GM12878 (cell line): ENCODE results near the gene FAM83G. TPM values are rescaled to one million over a fixed set of nuclear protein-coding genes. Genes with fewer than 3 reads are reported as not detected.

Source experiments
- ATAC-seq: fragments of 200-7000 bp; cut with Tn5 transposase; 3 replicates; pipeline ENCODE4 v1.9.1; 2020; ENCODE audit warnings: mild to moderate bottlenecking, moderate library complexity
- BruUV-seq: library from RNA; stranded (reverse); fragments of 400-500 nt; replicated peaks from 2 replicates; lab custom pipeline; 2021; lab: Mats Ljungman, UMichigan
- CTCF ChIA-PET: fragments of 300-600 bp; sonication (Branson Sonifier 250); formaldehyde crosslinking; extraction: SDS; loops from one replicate; lab custom pipeline; 2021; ENCODE audit warnings: inconsistent platforms; lab: Yijun Ruan, JAX
- POLR2A ChIA-PET: fragments of 350-600 bp; formaldehyde crosslinking; extraction: SDS; loops from one replicate; lab custom pipeline; 2021; ENCODE audit warnings: inconsistent platforms; lab: Charles Lee
- RAD21 ChIA-PET: fragments of 300-600 bp; sonication (Branson Sonifier 250); formaldehyde crosslinking; loops from one replicate; lab custom pipeline; 2023; ENCODE audit warnings: antibody characterized with exemption; ENCODE audit not compliant: unreplicated experiment; lab: Charles Lee
- SMC1A ChIA-PET: fragments of 300-600 bp; sonication (Branson Sonifier 250); formaldehyde crosslinking; loops from one replicate; lab custom pipeline; 2023; ENCODE audit not compliant: unreplicated experiment, uncharacterized antibody; lab: Charles Lee
- DNase-seq: peaks from one replicate; pipeline ENCODE4 v3.0.0-alpha.2; 2011; ENCODE audit warnings: low read depth, low spot score
- FAIRE-seq: peaks from 3 replicates; lab custom pipeline; 2011; peaks lifted over from hg19 to GRCh38; lab: Jason Lieb, UNC
- H2AFZ ChIP-seq: 2 replicates; pipeline ENCODE4 v1.6.0; 2011; ENCODE audit warnings: low read depth, low read length, control low read depth; ENCODE audit not compliant: control insufficient read depth
- H3K27ac ChIP-seq: 2 replicates; pipeline ENCODE4 v1.5.1; 2011; ENCODE audit warnings: control low read depth; ENCODE audit not compliant: control insufficient read depth, insufficient read depth
- H3K27me3 ChIP-seq, 2 experiments: replicated peaks in 1 of 2; 2 replicates each; pipeline versions ENCODE4 v1.6.0 to v1.6.1; 2011; ENCODE audit warnings: low read length in 1 of 2; ENCODE audit not compliant: control insufficient read depth in 2 of 2, insufficient read depth in 2 of 2
- H3K36me3 ChIP-seq, 2 experiments: 2 replicates each; pipeline ENCODE4 v1.5.1; 2011; ENCODE audit warnings: low read length in 1 of 2; ENCODE audit not compliant: control insufficient read depth in 2 of 2, insufficient read depth in 2 of 2
- H3K4me1 ChIP-seq: 2 replicates; pipeline ENCODE4 v1.6.1; 2011; ENCODE audit warnings: mild to moderate bottlenecking, low read length, moderate library complexity, mixed read lengths; ENCODE audit not compliant: control insufficient read depth, insufficient read depth
- H3K4me2 ChIP-seq: 2 replicates; pipeline ENCODE4 v1.6.0; 2011; ENCODE audit warnings: control low read depth; ENCODE audit not compliant: control insufficient read depth, insufficient read depth
- H3K4me3 ChIP-seq: fragments of 200-600 bp; sonication (generic); 2 replicates; pipeline ENCODE4 v1.5.1; 2016
- H3K79me2 ChIP-seq: 2 replicates; pipeline ENCODE4 v1.6.0; 2011; ENCODE audit warnings: low read length; ENCODE audit not compliant: control insufficient read depth, insufficient read depth
- H3K9ac ChIP-seq: 2 replicates; pipeline ENCODE4 v1.8.0; 2011; ENCODE audit warnings: low read length, control low read depth, mixed read lengths; ENCODE audit not compliant: control insufficient read depth, insufficient read depth
- H3K9me3 ChIP-seq: replicated peaks from 3 replicates; pipeline ENCODE4 v1.5.1; 2011; ENCODE audit warnings: mild to moderate bottlenecking, low read length; ENCODE audit not compliant: control insufficient read depth, insufficient read depth
- H4K20me1 ChIP-seq: 2 replicates; pipeline ENCODE4 v1.6.0; 2011; ENCODE audit not compliant: control insufficient read depth, insufficient read depth
- CHD4 ChIP-seq: fragments of 200-600 bp; sonication (generic); IDR thresholded peaks from 2 replicates; pipeline ENCODE4 v1.6.1; 2016; ENCODE audit warnings: mild to moderate bottlenecking
- ESRRA ChIP-seq: IDR thresholded peaks from 2 replicates; pipeline ENCODE4 v1.6.1; 2012; ENCODE audit warnings: mild to moderate bottlenecking, low read length, improper control_type of control experiment
- NFYB ChIP-seq: IDR thresholded peaks from 2 replicates; pipeline ENCODE4 v1.6.1; 2011; ENCODE audit warnings: low read depth, mild to moderate bottlenecking, low read length, improper control_type of control experiment, moderate library complexity; ENCODE audit not compliant: insufficient read depth
- SIN3A ChIP-seq: IDR thresholded peaks from 2 replicates; pipeline ENCODE4 v1.6.1; 2012; ENCODE audit warnings: low read depth, low read length, improper control_type of control experiment
- SRF ChIP-seq, 2 experiments: IDR thresholded peaks; 2 replicates each; pipeline ENCODE4 v1.6.1; 2011; ENCODE audit warnings: low read depth in 2 of 2, low read length in 2 of 2, mild to moderate bottlenecking in 1 of 2, moderate library complexity in 1 of 2
- WGBS: methylation state at CpG from one replicate; pipeline ENCODE4 v1.1.6; 2016; ENCODE audit warnings: low lambda C conversion rate; ENCODE audit not compliant: insufficient replicate concordance, insufficient coverage; ENCODE audit errors: missing lambda C conversion rate; 5-methylcytosine and 5-hydroxymethylcytosine counted together
- in situ Hi-C: fragments of 300-500 bp; cut with MboI; formaldehyde crosslinking; loops from 9 replicates; pipeline ENCODE4 v1.14.3; 2018; ENCODE audit warnings: mixed read lengths
- intact Hi-C: fragments of 100-400 bp; cut with micrococcal nuclease; formaldehyde crosslinking; loops from one replicate; pipeline ENCODE4 v1.14.2; 2022; ENCODE audit not compliant: unreplicated experiment
- polyA plus RNA-seq, 11 experiments: library from polyadenylated mRNA; depleted of rRNA in 4 of 11; unstranded in 6 of 11; stranded (reverse) in 5 of 11; fragments of >200 nt; fragmentation: Nextera tagmentation in 4 of 11; fragmentation: Illumina TruSeq in 1 of 11; extraction: Ambion mirVana in 4 of 11; extraction: Trizol in 1 of 11; gene quantifications; 1 replicate in 1 of 11; 2 replicates in 10 of 11; pipeline versions ENCODE4 v1.2.1 to v1.2.3, GENCODE V29; 2011 to 2016; ENCODE audit warnings: inconsistent platforms in 2 of 11, missing spikeins in 2 of 11, low read depth in 1 of 11
- total RNA-seq, 4 experiments: library from RNA; depleted of rRNA in 3 of 4; stranded (reverse); fragments of >200 nt in 3 of 4; fragmentation: Illumina TruSeq in 1 of 4; extraction: Trizol in 1 of 4; gene quantifications; 2 replicates each; pipeline versions ENCODE4 v1.2.1 to v1.2.3, GENCODE V29; 2013 to 2021
- TF ChIP-seq, protein P1 (sequence below): IDR thresholded peaks from 2 replicates; pipeline ENCODE4 v1.6.1; 2012; ENCODE audit warnings: improper control_type of control experiment, low read depth, low read length; ENCODE audit not compliant: insufficient replicate concordance
- TF ChIP-seq, protein P2 (sequence below): fragments of 450-650 bp; IDR thresholded peaks from 2 replicates; pipeline ENCODE4 v1.6.1; 2018; ENCODE audit warnings: mild to moderate bottlenecking, low read depth, moderate library complexity; ENCODE audit not compliant: partially characterized antibody

The FAM83G gene
- total and polyA plus RNA-seq, 10 of the 15 experiments (the other 5 are each of a cell fraction or from before 2014, with no cell fraction given): 0.03 to 16.7 (median 6.5) TPM

DNA sequence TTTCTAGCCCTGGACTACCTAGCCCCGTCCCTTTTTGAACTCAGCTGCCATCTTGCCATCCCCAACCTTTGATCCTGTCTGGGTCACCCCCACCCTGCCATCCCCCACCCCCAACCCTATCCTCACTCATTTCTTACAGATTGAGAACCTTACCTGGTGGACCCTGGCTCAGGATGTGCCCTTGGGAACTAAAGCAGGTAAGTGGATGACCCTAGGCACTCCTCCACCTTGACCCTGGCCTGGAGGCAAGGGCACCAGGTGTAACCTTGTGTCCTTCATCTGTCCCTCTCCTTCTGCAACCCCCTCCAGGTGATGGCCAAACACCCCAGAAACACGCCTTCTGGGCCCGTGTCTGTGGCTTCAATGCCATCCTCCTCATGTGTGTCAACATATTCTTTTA lies 15.5 kb upstream of the FAM83G start:
- no peak for FAIRE-seq
- POLR2A ChIA-PET: no interaction called here
- CTCF ChIA-PET: no interaction called here

More for the DNA sequence above, 15.5 kb upstream of the FAM83G start:
- no peak overlapping the region for H3K4me2 ChIP-seq
- H2AFZ ChIP-seq: no peak overlapping the region
- H3K79me2 ChIP-seq: no peaks in the 10 kb centered on the region
- TF ChIP-seq NFYB (no peak), CHD4 (no peak), SIN3A (no peak), ESRRA (no peak), SRF (IDR thresholded peaks at IDR 0.05; ENCODE audit: low read depth in 2 of 2, low read length in 2 of 2) (no peak)
- TF ChIP-seq, protein P1, sequence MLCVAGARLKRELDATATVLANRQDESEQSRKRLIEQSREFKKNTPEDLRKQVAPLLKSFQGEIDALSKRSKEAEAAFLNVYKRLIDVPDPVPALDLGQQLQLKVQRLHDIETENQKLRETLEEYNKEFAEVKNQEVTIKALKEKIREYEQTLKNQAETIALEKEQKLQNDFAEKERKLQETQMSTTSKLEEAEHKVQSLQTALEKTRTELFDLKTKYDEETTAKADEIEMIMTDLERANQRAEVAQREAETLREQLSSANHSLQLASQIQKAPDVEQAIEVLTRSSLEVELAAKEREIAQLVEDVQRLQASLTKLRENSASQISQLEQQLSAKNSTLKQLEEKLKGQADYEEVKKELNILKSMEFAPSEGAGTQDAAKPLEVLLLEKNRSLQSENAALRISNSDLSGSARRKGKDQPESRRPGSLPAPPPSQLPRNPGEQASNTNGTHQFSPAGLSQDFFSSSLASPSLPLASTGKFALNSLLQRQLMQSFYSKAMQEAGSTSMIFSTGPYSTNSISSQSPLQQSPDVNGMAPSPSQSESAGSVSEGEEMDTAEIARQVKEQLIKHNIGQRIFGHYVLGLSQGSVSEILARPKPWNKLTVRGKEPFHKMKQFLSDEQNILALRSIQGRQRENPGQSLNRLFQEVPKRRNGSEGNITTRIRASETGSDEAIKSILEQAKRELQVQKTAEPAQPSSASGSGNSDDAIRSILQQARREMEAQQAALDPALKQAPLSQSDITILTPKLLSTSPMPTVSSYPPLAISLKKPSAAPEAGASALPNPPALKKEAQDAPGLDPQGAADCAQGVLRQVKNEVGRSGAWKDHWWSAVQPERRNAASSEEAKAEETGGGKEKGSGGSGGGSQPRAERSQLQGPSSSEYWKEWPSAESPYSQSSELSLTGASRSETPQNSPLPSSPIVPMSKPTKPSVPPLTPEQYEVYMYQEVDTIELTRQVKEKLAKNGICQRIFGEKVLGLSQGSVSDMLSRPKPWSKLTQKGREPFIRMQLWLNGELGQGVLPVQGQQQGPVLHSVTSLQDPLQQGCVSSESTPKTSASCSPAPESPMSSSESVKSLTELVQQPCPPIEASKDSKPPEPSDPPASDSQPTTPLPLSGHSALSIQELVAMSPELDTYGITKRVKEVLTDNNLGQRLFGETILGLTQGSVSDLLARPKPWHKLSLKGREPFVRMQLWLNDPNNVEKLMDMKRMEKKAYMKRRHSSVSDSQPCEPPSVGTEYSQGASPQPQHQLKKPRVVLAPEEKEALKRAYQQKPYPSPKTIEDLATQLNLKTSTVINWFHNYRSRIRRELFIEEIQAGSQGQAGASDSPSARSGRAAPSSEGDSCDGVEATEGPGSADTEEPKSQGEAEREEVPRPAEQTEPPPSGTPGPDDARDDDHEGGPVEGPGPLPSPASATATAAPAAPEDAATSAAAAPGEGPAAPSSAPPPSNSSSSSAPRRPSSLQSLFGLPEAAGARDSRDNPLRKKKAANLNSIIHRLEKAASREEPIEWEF: no peak
- TF ChIP-seq, protein P2, sequence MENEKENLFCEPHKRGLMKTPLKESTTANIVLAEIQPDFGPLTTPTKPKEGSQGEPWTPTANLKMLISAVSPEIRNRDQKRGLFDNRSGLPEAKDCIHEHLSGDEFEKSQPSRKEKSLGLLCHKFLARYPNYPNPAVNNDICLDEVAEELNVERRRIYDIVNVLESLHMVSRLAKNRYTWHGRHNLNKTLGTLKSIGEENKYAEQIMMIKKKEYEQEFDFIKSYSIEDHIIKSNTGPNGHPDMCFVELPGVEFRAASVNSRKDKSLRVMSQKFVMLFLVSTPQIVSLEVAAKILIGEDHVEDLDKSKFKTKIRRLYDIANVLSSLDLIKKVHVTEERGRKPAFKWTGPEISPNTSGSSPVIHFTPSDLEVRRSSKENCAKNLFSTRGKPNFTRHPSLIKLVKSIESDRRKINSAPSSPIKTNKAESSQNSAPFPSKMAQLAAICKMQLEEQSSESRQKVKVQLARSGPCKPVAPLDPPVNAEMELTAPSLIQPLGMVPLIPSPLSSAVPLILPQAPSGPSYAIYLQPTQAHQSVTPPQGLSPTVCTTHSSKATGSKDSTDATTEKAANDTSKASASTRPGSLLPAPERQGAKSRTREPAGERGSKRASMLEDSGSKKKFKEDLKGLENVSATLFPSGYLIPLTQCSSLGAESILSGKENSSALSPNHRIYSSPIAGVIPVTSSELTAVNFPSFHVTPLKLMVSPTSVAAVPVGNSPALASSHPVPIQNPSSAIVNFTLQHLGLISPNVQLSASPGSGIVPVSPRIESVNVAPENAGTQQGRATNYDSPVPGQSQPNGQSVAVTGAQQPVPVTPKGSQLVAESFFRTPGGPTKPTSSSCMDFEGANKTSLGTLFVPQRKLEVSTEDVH: no peak
- no peak overlapping the region for H3K9ac ChIP-seq
- peaks cover 0 to 15% of the 10 kb centered on the region in 2 experiments; a peak in 3 of 4 replicates for H3K36me3 ChIP-seq
- intact Hi-C loops: no loop called here
- no peaks in the 10 kb centered on the region for H4K20me1 ChIP-seq
- DNase-seq: no peak
- H3K4me1 ChIP-seq: no peaks in the 10 kb centered on the region
- H3K27ac ChIP-seq: no peak overlapping the region
- 94% methylated on average over 3 of the region's 3 CpGs for WGBS
- in situ Hi-C loops: no loop called here
- H3K4me3 ChIP-seq: no peak overlapping the region
- no TSS peak for BruUV-seq
- ChIA-PET SMC1A (no interaction called here), RAD21 (no interaction called here)
- no peaks in the 10 kb centered on the region for H3K9me3 ChIP-seq
- H3K27me3 ChIP-seq: no peaks in the 10 kb centered on the region
- no peak for ATAC-seq
